WTC11 (cell line): ENCODE measurements around the gene COBL.

Source experiments
- CREM ChIP-seq: sonication (generic); formaldehyde crosslinking; IDR thresholded peaks from 2 replicates; pipeline ENCODE4 v1.8.1; 2022; ENCODE audit warnings: mild to moderate bottlenecking, missing genetic modification reagents, moderate library complexity
- NR1H2 ChIP-seq: sonication (generic); formaldehyde crosslinking; IDR thresholded peaks from 2 replicates; pipeline ENCODE4 v1.9.0; 2021; ENCODE audit warnings: mild to moderate bottlenecking, moderate library complexity, missing genetic modification reagents
- ZNF219 ChIP-seq: sonication (generic); formaldehyde crosslinking; IDR thresholded peaks from 2 replicates; pipeline ENCODE4 v1.8.0; 2023; ENCODE audit warnings: missing genetic modification reagents, mild to moderate bottlenecking, borderline replicate concordance
- ZNF263 ChIP-seq: sonication (generic); formaldehyde crosslinking; IDR thresholded peaks from 2 replicates; pipeline ENCODE4 v1.8.1; 2022; ENCODE audit warnings: low read depth, mild to moderate bottlenecking, moderate library complexity, missing genetic modification reagents
- ZNF423 ChIP-seq: fragments of 250-450 bp; sonication (Bioruptor Pico); IDR thresholded peaks from 2 replicates; pipeline ENCODE4 v2.1.2; 2022; ENCODE audit warnings: mild to moderate bottlenecking, moderate library complexity
- TF ChIP-seq, protein P1 (sequence below): fragments of 200-600 bp; IDR thresholded peaks from 2 replicates; pipeline ENCODE4 v1.8.0; 2022; ENCODE audit warnings: antibody characterized with exemption

DNA sequence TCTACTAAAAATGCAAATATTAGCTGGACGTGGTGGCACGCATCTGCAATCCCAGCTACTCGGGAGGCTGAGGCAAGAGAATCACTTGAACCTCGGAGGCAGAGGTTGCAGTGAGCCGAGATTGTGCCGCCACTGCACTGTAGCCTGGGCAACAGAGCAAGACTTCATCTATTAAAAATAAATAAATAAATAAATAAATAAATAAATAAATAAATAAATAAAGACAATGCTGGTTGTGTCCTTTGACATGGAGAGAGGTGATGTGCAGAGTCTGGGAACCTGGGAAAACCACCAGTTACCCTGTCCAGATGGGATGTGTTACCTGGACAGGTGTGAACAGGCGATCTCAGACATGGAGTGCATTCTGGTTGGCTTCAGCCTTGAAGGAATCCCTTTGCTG lies 102.5 kb downstream of the COBL start:
- no peak for TF ChIP-seq ZNF423 (CRISPR knock-in tag)
- TF ChIP-seq, protein P1, sequence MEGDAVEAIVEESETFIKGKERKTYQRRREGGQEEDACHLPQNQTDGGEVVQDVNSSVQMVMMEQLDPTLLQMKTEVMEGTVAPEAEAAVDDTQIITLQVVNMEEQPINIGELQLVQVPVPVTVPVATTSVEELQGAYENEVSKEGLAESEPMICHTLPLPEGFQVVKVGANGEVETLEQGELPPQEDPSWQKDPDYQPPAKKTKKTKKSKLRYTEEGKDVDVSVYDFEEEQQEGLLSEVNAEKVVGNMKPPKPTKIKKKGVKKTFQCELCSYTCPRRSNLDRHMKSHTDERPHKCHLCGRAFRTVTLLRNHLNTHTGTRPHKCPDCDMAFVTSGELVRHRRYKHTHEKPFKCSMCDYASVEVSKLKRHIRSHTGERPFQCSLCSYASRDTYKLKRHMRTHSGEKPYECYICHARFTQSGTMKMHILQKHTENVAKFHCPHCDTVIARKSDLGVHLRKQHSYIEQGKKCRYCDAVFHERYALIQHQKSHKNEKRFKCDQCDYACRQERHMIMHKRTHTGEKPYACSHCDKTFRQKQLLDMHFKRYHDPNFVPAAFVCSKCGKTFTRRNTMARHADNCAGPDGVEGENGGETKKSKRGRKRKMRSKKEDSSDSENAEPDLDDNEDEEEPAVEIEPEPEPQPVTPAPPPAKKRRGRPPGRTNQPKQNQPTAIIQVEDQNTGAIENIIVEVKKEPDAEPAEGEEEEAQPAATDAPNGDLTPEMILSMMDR = no peak
- no peak for TF ChIP-seq NR1H2
- no peak for TF ChIP-seq CREM
- no peak for TF ChIP-seq ZNF263 (CRISPR knock-in tag)
- TF ChIP-seq ZNF219 (CRISPR knock-in tag) = no peak
